Left ventricle myocardium inferior (tissue), 1 donor: ENCODE data around the gene EXOC4. TPM values are rescaled to one million over a fixed set of nuclear protein-coding genes. Genes with fewer than 3 reads are reported as not detected.
"Not testable (repeated sequence)": the region's sequence is repeated elsewhere in the genome, so short reads cannot be mapped to it uniquely, and the experiment has no call there.

Experiments used
- DNase-seq: peaks from one replicate; pipeline ENCODE4 v3.0.0-alpha.2; 2020
- H3K27ac ChIP-seq: fragments of 200-600 bp; replicated peaks from 2 replicates; pipeline ENCODE4 v1.8.0; 2021
- H3K27me3 ChIP-seq: fragments of 200-600 bp; 2 replicates; pipeline ENCODE4 v1.8.0; 2021; ENCODE audit warnings: low read depth
- H3K36me3 ChIP-seq: fragments of 200-600 bp; 2 replicates; pipeline ENCODE4 v1.8.0; 2021
- H3K4me1 ChIP-seq: fragments of 200-600 bp; 2 replicates; pipeline ENCODE4 v1.8.0; 2021
- H3K4me3 ChIP-seq: fragments of 200-600 bp; 2 replicates; pipeline ENCODE4 v1.8.0; 2021; ENCODE audit warnings: mild to moderate bottlenecking, moderate library complexity
- H3K9me3 ChIP-seq: fragments of 200-600 bp; replicated peaks from 2 replicates; pipeline ENCODE4 v1.8.0; 2021
- intact Hi-C: fragments of 100-400 bp; cut with micrococcal nuclease; formaldehyde crosslinking; loops from one replicate; pipeline ENCODE4 v1.11.0; 2022
- total RNA-seq: library from RNA; stranded (reverse); fragmentation: NEBNext Ultra II Directional; extraction: Animal tissue kit (Norgen Biotek cat#: 25700); gene quantifications from one replicate; pipeline ENCODE4 v1.2.1, GENCODE V29; 2021
- TF ChIP-seq, protein P1 (sequence below): fragments of 200-600 bp; IDR thresholded peaks from 2 replicates; pipeline ENCODE4 v1.8.0; 2021; ENCODE audit warnings: antibody characterized with exemption, mild to moderate bottlenecking, borderline replicate concordance
- donor health status: DM: no; HTN: yes; CAD: no; lungs with severe emphysema.

Gene EXOC4
- total RNA-seq, 1 donor from 2014 or later = 33.8 TPM

DNA sequence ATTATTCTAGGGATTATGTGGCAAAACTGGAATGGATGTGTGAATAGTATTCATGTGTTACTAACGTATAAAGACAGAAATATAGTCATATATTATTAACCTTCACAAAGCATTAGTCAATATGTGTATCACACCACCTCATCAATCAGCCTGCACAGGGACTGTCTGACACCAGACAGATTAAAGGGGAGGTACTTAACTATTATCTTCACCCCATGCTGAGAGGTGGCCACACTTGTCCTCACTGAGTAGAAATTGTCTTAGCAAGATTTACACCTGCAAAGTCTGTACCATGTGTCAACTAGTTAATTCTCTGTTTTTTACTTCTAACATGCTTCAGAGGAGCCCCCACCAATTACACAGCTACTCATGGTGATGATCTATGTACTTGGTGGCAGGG is 727.9 kb downstream of the EXOC4 start:
- H3K36me3 ChIP-seq = no peaks in the 10 kb centered on the region
- no peaks in the 10 kb centered on the region for H3K9me3 ChIP-seq
- intact Hi-C loops = no loop called here
- H3K27ac ChIP-seq = no peak overlapping the region
- no peaks in the 10 kb centered on the region for H3K27me3 ChIP-seq
- no peak for DNase-seq
- peaks cover 5% of the 10 kb centered on the region for H3K4me1 ChIP-seq
- TF ChIP-seq, protein P1, sequence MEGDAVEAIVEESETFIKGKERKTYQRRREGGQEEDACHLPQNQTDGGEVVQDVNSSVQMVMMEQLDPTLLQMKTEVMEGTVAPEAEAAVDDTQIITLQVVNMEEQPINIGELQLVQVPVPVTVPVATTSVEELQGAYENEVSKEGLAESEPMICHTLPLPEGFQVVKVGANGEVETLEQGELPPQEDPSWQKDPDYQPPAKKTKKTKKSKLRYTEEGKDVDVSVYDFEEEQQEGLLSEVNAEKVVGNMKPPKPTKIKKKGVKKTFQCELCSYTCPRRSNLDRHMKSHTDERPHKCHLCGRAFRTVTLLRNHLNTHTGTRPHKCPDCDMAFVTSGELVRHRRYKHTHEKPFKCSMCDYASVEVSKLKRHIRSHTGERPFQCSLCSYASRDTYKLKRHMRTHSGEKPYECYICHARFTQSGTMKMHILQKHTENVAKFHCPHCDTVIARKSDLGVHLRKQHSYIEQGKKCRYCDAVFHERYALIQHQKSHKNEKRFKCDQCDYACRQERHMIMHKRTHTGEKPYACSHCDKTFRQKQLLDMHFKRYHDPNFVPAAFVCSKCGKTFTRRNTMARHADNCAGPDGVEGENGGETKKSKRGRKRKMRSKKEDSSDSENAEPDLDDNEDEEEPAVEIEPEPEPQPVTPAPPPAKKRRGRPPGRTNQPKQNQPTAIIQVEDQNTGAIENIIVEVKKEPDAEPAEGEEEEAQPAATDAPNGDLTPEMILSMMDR = no peak
- no peak overlapping the region for H3K4me3 ChIP-seq

DNA sequence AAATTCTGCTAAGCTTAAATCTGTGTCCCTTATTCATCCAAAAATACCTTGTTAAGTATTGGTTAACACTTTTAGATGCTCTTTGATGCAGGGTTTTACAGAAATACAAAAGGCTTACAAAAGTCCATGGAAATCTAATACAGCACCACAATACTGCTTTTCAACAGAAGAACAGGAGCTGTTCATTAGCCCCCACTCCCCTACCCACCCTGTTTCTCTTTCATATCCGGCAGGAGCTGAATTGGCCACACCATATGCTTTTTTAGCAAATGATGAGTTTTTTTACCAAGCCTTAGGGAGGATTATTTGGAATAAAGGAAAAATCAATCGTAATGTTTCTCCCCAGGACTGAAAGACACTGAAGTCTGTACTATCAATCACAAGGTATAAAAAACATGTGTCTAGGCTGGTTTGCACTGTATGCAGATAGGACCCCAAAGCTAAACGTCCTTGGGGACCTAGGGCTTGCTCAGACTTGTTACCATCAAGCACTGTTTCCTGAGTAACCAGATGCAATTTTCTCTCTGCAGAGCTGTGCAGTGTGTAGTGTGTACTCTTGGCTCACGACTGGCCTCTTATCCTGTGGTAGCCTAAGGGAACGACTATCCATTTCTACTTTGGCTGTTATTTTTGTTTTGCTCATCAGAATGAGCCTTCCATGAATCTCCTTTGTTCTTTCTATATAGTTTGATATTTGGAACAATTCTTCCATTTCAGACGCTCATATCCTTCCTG is 731.0 kb downstream of the EXOC4 start:
- intact Hi-C loops = no loop called here
- Histone ChIP-seq H3K36me3 (no peaks in the 10 kb centered on the region), H3K27me3 (no peaks in the 10 kb centered on the region), H3K27ac (no peak overlapping the region), H3K4me3 (no peak overlapping the region), H3K9me3 (no peaks in the 10 kb centered on the region), H3K4me1 (no peaks in the 10 kb centered on the region)
- no peak for DNase-seq
- TF ChIP-seq, protein P1 = no peak

DNA sequence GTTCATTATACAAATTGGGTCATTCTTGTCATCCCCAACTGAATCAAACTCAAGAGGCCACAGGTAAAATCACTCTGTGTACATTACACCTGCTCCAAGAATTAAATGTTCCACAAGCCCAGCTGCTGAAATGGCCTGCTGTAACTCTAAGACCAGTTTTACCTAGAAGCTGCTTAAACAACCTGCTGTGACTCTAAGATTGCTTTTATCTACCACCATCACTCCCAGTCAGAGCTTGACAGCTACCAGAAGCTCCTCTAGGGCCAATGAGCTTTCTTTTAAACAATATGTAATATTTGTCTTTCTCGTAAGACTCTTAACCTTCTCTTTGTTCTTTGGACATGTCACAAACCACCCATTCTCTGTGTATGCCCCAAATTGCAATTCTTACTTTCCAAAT is 732.4 kb downstream of the EXOC4 start:
- DNase-seq = no peak
- H3K9me3 ChIP-seq = peaks cover under 1% of the 10 kb centered on the region
- H3K36me3 ChIP-seq = no peaks in the 10 kb centered on the region
- H3K4me1 ChIP-seq = no peaks in the 10 kb centered on the region
- intact Hi-C loops = no loop called here
- H3K27me3 ChIP-seq = no peaks in the 10 kb centered on the region
- no peak overlapping the region for H3K27ac ChIP-seq
- TF ChIP-seq, protein P1 = no peak
- H3K4me3 ChIP-seq = no peak overlapping the region

- DNase-seq = no peak
- intact Hi-C loops = no loop called here
- Histone ChIP-seq H3K27ac (no peak overlapping the region), H3K4me1 (no peaks in the 10 kb centered on the region), H3K9me3 (peaks cover 17% of the 10 kb centered on the region), H3K4me3 (no peak overlapping the region), H3K36me3 (no peaks in the 10 kb centered on the region), H3K27me3 (no peaks in the 10 kb centered on the region)
- TF ChIP-seq, protein P1 = no peak
Observed at GRCh38 chr7:133987582-133987981, 734.7 kb downstream of the EXOC4 start.

GRCh38 chr7:133993547-133993946 is 740.7 kb downstream of the EXOC4 start:
- Histone ChIP-seq H3K4me1 (no peaks in the 10 kb centered on the region), H3K36me3 (peaks cover 10% of the 10 kb centered on the region), H3K27ac (no peak overlapping the region), H3K9me3 (peaks cover 21% of the 10 kb centered on the region), H3K4me3 (no peak overlapping the region), H3K27me3 (no peaks in the 10 kb centered on the region)
- DNase-seq = no peak
- intact Hi-C loops = no loop called here
- TF ChIP-seq, protein P1 = no peak

GRCh38 chr7:133994100-133994499 is 741.2 kb downstream of the EXOC4 start:
- H3K4me1 ChIP-seq, H3K4me3 ChIP-seq, H3K36me3 ChIP-seq, H3K27ac ChIP-seq, intact Hi-C loops, DNase-seq, H3K27me3 ChIP-seq: not testable (repeated sequence)
- peaks cover 21% of the 10 kb centered on the region for H3K9me3 ChIP-seq
